ENCODE data around the gene OR2M7.

OR2M7 gene

DNA sequence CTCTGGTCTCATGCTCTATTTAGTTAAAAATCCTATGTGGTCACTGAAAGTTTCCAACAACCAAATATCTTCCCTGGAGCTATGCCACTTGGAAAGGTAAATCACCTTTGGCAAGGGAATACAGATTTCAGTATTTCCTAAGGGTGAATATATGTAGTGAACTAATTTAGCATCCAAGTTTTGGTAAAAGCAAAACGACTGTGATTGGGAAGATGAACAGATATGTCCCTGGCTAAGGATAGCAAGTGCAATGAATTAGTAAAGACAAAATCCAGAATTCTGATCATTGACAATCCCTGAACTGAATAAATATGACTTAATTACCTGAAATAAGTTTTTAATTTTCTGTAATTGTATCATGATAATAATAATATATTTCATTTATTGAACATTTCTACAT is 46.5 kb downstream of the OR2M7 start, which contains the start of gene OR2T33:
OR2T33 (minus strand) TSS at position 101 of the 400 bp plus-strand sequence. CDS start 4,162 bp downstream, outside the sequence.
- DNase-seq (ENCODE audit: low read depth): no peak
- H3K4me3 ChIP-seq (ENCODE audit: low read depth, low read length): no peak within 1 kb of the TSS
- no peak for TF ChIP-seq CTCF (IDR thresholded peaks at IDR 0.05; ENCODE audit: insufficient read depth, low read depth, low read length, missing control alignments)

All from GM12865 (cell line).